ENCODE measurements around the gene BHMT2.
A peak's percentile ranks its signal among the peaks of the same experiment; 100 is the strongest.

BHMT2 gene

GRCh38 chr5:79130781-79131180 is 61.2 kb downstream of the BHMT2 start:
- no peak for DNase-seq

- peak; percentile 37 for DNase-seq
Observed at GRCh38 chr5:79133121-79133656, 63.6 kb downstream of the BHMT2 start.

DNA sequence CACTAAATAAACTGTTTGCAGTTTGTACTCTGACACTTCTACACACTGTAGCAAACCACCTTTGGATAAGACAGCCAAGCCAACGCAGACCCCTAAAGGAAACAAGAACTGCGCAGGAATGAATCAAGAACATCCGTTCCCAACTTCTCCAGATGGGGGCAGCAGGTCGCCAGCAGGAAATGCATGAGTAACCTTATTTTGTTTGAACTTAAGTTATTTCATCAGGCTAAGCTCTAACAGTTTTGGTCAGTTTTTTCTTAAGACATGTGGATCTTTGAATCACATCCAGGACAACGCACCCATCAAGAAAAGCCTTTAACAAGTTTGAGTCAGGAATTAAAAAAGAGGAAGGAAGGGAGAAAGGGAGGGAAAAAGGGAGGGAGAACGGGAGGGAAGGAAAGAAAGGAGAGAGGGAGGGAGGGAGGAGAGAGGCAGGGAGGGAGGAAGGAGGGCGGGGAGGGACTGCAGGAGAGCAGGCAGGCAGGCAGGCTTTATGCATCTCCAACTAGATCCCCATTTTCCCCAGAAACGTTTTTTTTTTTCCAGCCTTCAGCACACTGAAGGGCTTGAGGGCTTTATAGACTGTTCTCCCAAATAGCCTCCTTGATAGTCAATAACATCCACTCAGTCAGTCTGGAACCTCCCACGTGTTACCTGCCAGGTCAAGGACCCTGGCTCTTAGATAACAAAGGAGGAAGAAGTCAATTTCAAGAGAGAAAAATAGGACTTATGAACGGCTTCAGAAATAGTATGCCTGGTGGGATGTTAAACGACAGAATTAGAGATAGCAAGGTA is 64.3 kb downstream of the BHMT2 start:
- DNase-seq: peak; percentile 55

- no peak for DNase-seq
Observed at GRCh38 chr5:79135790-79136553, 66.4 kb downstream of the BHMT2 start.

DNA sequence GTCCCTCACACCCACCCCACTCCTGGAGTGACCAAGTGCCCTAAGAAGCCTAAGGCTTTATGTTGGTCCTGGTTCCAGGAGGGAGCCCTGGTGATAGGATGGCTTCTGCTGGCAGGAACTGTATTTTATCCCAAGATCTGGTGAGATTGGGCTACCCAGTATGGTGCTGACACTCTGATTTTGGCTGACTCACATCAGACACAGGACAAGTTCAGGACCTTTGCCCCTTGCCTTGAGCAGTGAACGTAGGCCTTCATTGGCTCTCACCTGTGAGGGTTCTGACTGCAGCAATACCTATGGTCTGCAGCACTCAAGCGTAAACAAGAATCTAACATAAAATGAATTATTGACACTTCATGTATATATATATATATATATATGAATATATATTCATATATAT is 67.1 kb downstream of the BHMT2 start:
- DNase-seq: no peak

Data from NCI-H1092 treated with DMSO at 0.1 percent for 48 hours (cell line).